GM10266 (cell line): ENCODE data around the gene MUC5AC.
"Not testable (repeated sequence)": the region's sequence is repeated elsewhere in the genome, so short reads cannot be mapped to it uniquely, and the experiment has no call there.

Source experiments
- DNase-seq: peaks from one replicate; pipeline ENCODE4 v3.0.0; 2012; ENCODE audit errors: extremely low spot score
- CTCF ChIP-seq: IDR thresholded peaks from 2 replicates; pipeline ENCODE4 v1.5.1; 2012; ENCODE audit warnings: mild to moderate bottlenecking, low read depth; ENCODE audit not compliant: control insufficient read depth, insufficient read depth; ENCODE audit errors: missing control alignments

MUC5AC gene

GRCh38 chr11:1162491-1163311, 4.9 kb downstream of the MUC5AC start:
- DNase-seq, result peak; percentile 20
- TF ChIP-seq CTCF, result no peak

- TF ChIP-seq CTCF, result no peak
- peak; percentile 24 for DNase-seq
Measured at GRCh38 chr11:1163321-1163910, 5.7 kb downstream of the MUC5AC start.

- DNase-seq, result peak; percentile 19
- no peak for TF ChIP-seq CTCF
Measured at GRCh38 chr11:1163911-1164735, 6.4 kb downstream of the MUC5AC start.

GRCh38 chr11:1164779-1165255, 7.1 kb downstream of the MUC5AC start:
- DNase-seq, result not testable (repeated sequence)

- no peak for TF ChIP-seq CTCF
- DNase-seq, result peak; percentile 21
Measured at GRCh38 chr11:1165256-1166041, 7.7 kb downstream of the MUC5AC start.

- no peak for TF ChIP-seq CTCF
- DNase-seq, result no peak
Measured at GRCh38 chr11:1167256-1167655, 9.5 kb downstream of the MUC5AC start.

- no peak for TF ChIP-seq CTCF
- no peak for DNase-seq
Measured at GRCh38 chr11:1167751-1168231, 10.0 kb downstream of the MUC5AC start.
